ENCODE measurements around the gene MIDN. TPM values are rescaled to one million over a fixed set of nuclear protein-coding genes. Genes with fewer than 3 reads are reported as not detected.

The MIDN gene
- total RNA-seq, 2 experiments from 2014 or later, result 58.0 to 65.7 TPM

- no peak for DNase-seq
- CTCF ChIA-PET, result interaction anchor here (1.0 to 4.4 kb wide), 4 partner anchors 9 to 235 kb away, joined by 3 to 34 read pairs (median 9); partner anchors contain the start of genes ABCA7 and ATP5F1D
- H3K27me3 Mint-ChIP-seq, result no peaks in the 10 kb centered on the region
- H3K9me3 Mint-ChIP-seq, result no peaks in the 10 kb centered on the region
- peaks cover 57% of the 10 kb centered on the region for H3K4me1 Mint-ChIP-seq
- POLR2A ChIA-PET, result interaction anchor here (1.4 kb wide), 1 partner anchor 22 kb away, joined by 3 read pairs; no protein-coding TSS in a partner anchor
- peak overlapping the region; percentile 63 for H3K4me3 Mint-ChIP-seq
- no peak overlapping the region for H3K27ac Mint-ChIP-seq
- peaks cover 57% of the 10 kb centered on the region for H3K36me3 Mint-ChIP-seq (ENCODE audit: low read depth)
These were observed 26.5 kb downstream of the MIDN start for GRCh38 chr19:1274852-1275259.

GRCh38 chr19:1275260-1275975, 27.0 kb downstream of the MIDN start, which contains the start of gene FAM174C:
FAM174C (plus strand) TSS chr19:1275530; CDS start chr19:1275550, 20 bp downstream.
- Mint-ChIP-seq H3K27ac (peak within 1 kb of the TSS; percentile 97), H3K9me3 (no peaks in the 10 kb centered on the region), H3K4me3 (peak within 1 kb of the TSS; percentile 88), H3K4me1 (peaks cover 56% of the 10 kb centered on the region), H3K36me3 (ENCODE audit: low read depth) (peaks cover 57% of the 10 kb centered on the region), H3K27me3 (no peaks in the 10 kb centered on the region)
- ChIA-PET CTCF (interaction anchor here (0.6 to 4.4 kb wide), 6 partner anchors 9 to 353 kb away, joined by 3 to 34 read pairs (median 6); partner anchors contain the start of genes ABCA7 and ATP5F1D), POLR2A (interaction anchor here (1.4 kb wide), 1 partner anchor 23 kb away, joined by 3 read pairs; no protein-coding TSS in a partner anchor)
- peak; percentile 96 for DNase-seq

- ChIA-PET POLR2A (interaction anchor here (1.4 kb wide), 1 partner anchor 23 kb away, joined by 3 read pairs; no protein-coding TSS in a partner anchor), CTCF (interaction anchor here (0.7 to 1.8 kb wide), 3 partner anchors 10 to 107 kb away, joined by 3 to 12 read pairs (median 6); partner anchors contain the start of genes ATP5F1D and NDUFS7)
- H3K36me3 Mint-ChIP-seq (ENCODE audit: low read depth), result peaks cover 51% of the 10 kb centered on the region
- H3K4me3 Mint-ChIP-seq, result peak overlapping the region; percentile 88
- no peaks in the 10 kb centered on the region for H3K27me3 Mint-ChIP-seq
- no peak for DNase-seq
- H3K27ac Mint-ChIP-seq, result peak overlapping the region; percentile 97
- H3K4me1 Mint-ChIP-seq, result peaks cover 50% of the 10 kb centered on the region
- no peaks in the 10 kb centered on the region for H3K9me3 Mint-ChIP-seq
These were observed 27.7 kb downstream of the MIDN start for GRCh38 chr19:1275976-1276627.

- Mint-ChIP-seq H3K27me3 (no peaks in the 10 kb centered on the region), H3K36me3 (ENCODE audit: low read depth) (peaks cover 46% of the 10 kb centered on the region)
These were observed 28.2 kb downstream of the MIDN start for GRCh38 chr19:1276628-1277022.

GRCh38 chr19:1277061-1277460, 28.7 kb downstream of the MIDN start:
- H3K36me3 Mint-ChIP-seq (ENCODE audit: low read depth), result peaks cover 42% of the 10 kb centered on the region
- peak overlapping the region; percentile 97 for H3K27ac Mint-ChIP-seq
- no peak for DNase-seq
- H3K4me1 Mint-ChIP-seq, result peaks cover 40% of the 10 kb centered on the region
- CTCF ChIA-PET, result no interaction called here
- no peaks in the 10 kb centered on the region for H3K9me3 Mint-ChIP-seq
- H3K27me3 Mint-ChIP-seq, result no peaks in the 10 kb centered on the region
- peak overlapping the region; percentile 88 for H3K4me3 Mint-ChIP-seq
- POLR2A ChIA-PET, result no interaction called here

More at GRCh38 chr19:1276628-1277022, 28.2 kb downstream of the MIDN start:
- Mint-ChIP-seq H3K4me3 (peak overlapping the region; percentile 88), H3K4me1 (peaks cover 45% of the 10 kb centered on the region), H3K9me3 (no peaks in the 10 kb centered on the region), H3K27ac (peak overlapping the region; percentile 97)
- CTCF ChIA-PET, result interaction anchor here (0.7 to 1.8 kb wide), 2 partner anchors 10 to 107 kb away, joined by 3 to 12 read pairs; partner anchors contain the start of gene NDUFS7
- DNase-seq, result peak; percentile 47
- POLR2A ChIA-PET, result no interaction called here

- H3K27ac Mint-ChIP-seq, result peak overlapping the region; percentile 66
- peak overlapping the region; percentile 6 for H3K4me3 Mint-ChIP-seq
- no peaks in the 10 kb centered on the region for H3K27me3 Mint-ChIP-seq
- H3K36me3 Mint-ChIP-seq (ENCODE audit: low read depth), result peaks cover 32% of the 10 kb centered on the region
- no peak for DNase-seq
- peaks cover 31% of the 10 kb centered on the region for H3K4me1 Mint-ChIP-seq
- ChIA-PET POLR2A (no interaction called here), CTCF (interaction anchor here (1.0 kb wide), 1 partner anchor 88 kb away, joined by 3 read pairs; no protein-coding TSS in a partner anchor)
- no peaks in the 10 kb centered on the region for H3K9me3 Mint-ChIP-seq
These were observed 29.7 kb downstream of the MIDN start for GRCh38 chr19:1278074-1278473.

- CTCF ChIA-PET, result interaction anchor here (0.6 to 2.1 kb wide), 10 partner anchors 10 to 504 kb away, joined by 3 to 14 read pairs (median 4); partner anchors contain the start of genes CIRBP and NDUFS7
- DNase-seq, result no peak
- Mint-ChIP-seq H3K27ac (no peak overlapping the region), H3K9me3 (no peaks in the 10 kb centered on the region), H3K27me3 (no peaks in the 10 kb centered on the region), H3K36me3 (ENCODE audit: low read depth) (peaks cover 26% of the 10 kb centered on the region), H3K4me3 (no peak overlapping the region), H3K4me1 (peaks cover 24% of the 10 kb centered on the region)
- POLR2A ChIA-PET, result no interaction called here
These were observed 30.6 kb downstream of the MIDN start for GRCh38 chr19:1278713-1279660.

GRCh38 chr19:1279782-1280341, 31.5 kb downstream of the MIDN start:
- Mint-ChIP-seq H3K4me1 (peaks cover 21% of the 10 kb centered on the region), H3K36me3 (ENCODE audit: low read depth) (peaks cover 20% of the 10 kb centered on the region), H3K27ac (peak overlapping the region; percentile 60), H3K4me3 (no peak overlapping the region), H3K9me3 (no peaks in the 10 kb centered on the region), H3K27me3 (peaks cover 8% of the 10 kb centered on the region)
- POLR2A ChIA-PET, result interaction anchor here (0.6 kb wide), 1 partner anchor 124 kb away, joined by 7 read pairs; no protein-coding TSS in a partner anchor
- CTCF ChIA-PET, result interaction anchor here (0.6 to 2.1 kb wide), 14 partner anchors 11 to 626 kb away, joined by 3 to 14 read pairs (median 4); partner anchors contain the start of genes CIRBP and NDUFS7
- DNase-seq, result peak; percentile 80

- ChIA-PET CTCF (interaction anchor here (0.6 to 2.1 kb wide), 4 partner anchors 12 to 640 kb away, joined by 3 to 14 read pairs (median 6); partner anchors contain the start of gene CIRBP), POLR2A (interaction anchor here (0.7 kb wide), 1 partner anchor 9 kb away, joined by 3 read pairs; no protein-coding TSS in a partner anchor)
- H3K4me1 Mint-ChIP-seq, result peaks cover 23% of the 10 kb centered on the region
- peaks cover 14% of the 10 kb centered on the region for H3K27me3 Mint-ChIP-seq
- no peak overlapping the region for H3K27ac Mint-ChIP-seq
- peaks cover 20% of the 10 kb centered on the region for H3K36me3 Mint-ChIP-seq (ENCODE audit: low read depth)
- no peaks in the 10 kb centered on the region for H3K9me3 Mint-ChIP-seq
- H3K4me3 Mint-ChIP-seq, result no peak overlapping the region
- DNase-seq, result no peak
These were observed 32.5 kb downstream of the MIDN start for GRCh38 chr19:1280636-1281568.

- ChIA-PET CTCF (no interaction called here), POLR2A (no interaction called here)
- peaks cover 17% of the 10 kb centered on the region for H3K36me3 Mint-ChIP-seq (ENCODE audit: low read depth)
- DNase-seq, result no peak
- peaks cover 17% of the 10 kb centered on the region for H3K27me3 Mint-ChIP-seq
- peaks cover 22% of the 10 kb centered on the region for H3K4me1 Mint-ChIP-seq
- no peaks in the 10 kb centered on the region for H3K9me3 Mint-ChIP-seq
- H3K4me3 Mint-ChIP-seq, result no peak overlapping the region
- H3K27ac Mint-ChIP-seq, result peak overlapping the region; percentile 46
These were observed 33.3 kb downstream of the MIDN start for GRCh38 chr19:1281569-1282287.
